H7 (cell line): ENCODE measurements around the gene KRTAP19-8. TPM values are rescaled to one million over a fixed set of nuclear protein-coding genes. Genes with fewer than 3 reads are reported as not detected.

Experiments
- DNase-seq: peaks from one replicate; pipeline ENCODE4 v3.0.0; 2012
- H3K27me3 ChIP-seq: 2 replicates; pipeline ENCODE4 v1.6.0; 2011; ENCODE audit warnings: mild to moderate bottlenecking, low read length; ENCODE audit not compliant: control insufficient read depth, insufficient read depth
- H3K36me3 ChIP-seq: replicated peaks from 2 replicates; pipeline ENCODE4 v1.5.1; 2011; ENCODE audit warnings: low read length; ENCODE audit not compliant: control insufficient read depth, insufficient read depth
- H3K4me3 ChIP-seq: 2 replicates; pipeline ENCODE4 v1.5.1; 2011; ENCODE audit warnings: low read depth, mild to moderate bottlenecking, control low read depth, low read length, moderate library complexity; ENCODE audit not compliant: insufficient read depth
- total RNA-seq: library from RNA; depleted of rRNA; stranded (reverse); fragments of >200 nt; shearing (Covaris generic); gene quantifications from 2 replicates; pipeline ENCODE4 v1.2.3, GENCODE V29; 2014

Gene KRTAP19-8
- total RNA-seq, 1 experiment from 2014 or later: not detected

GRCh38 chr21:31034378-31034777 is 3.9 kb downstream of the KRTAP19-8 start:
- DNase-seq: no peak
- no peak overlapping the region for H3K4me3 ChIP-seq
- H3K36me3 ChIP-seq: no peaks in the 10 kb centered on the region
- H3K27me3 ChIP-seq: no peaks in the 10 kb centered on the region

GRCh38 chr21:31030367-31031106 is 7.7 kb downstream of the KRTAP19-8 start:
- no peak for DNase-seq
- H3K4me3 ChIP-seq: no peak overlapping the region

GRCh38 chr21:31023680-31024079 is 14.6 kb downstream of the KRTAP19-8 start:
- DNase-seq: no peak
- H3K27me3 ChIP-seq: no peaks in the 10 kb centered on the region
- H3K4me3 ChIP-seq: no peak overlapping the region
- H3K36me3 ChIP-seq: no peaks in the 10 kb centered on the region

More at GRCh38 chr21:31030367-31031106, 7.7 kb downstream of the KRTAP19-8 start:
- H3K27me3 ChIP-seq: no peaks in the 10 kb centered on the region
- H3K36me3 ChIP-seq: no peaks in the 10 kb centered on the region

- DNase-seq: no peak
- H3K36me3 ChIP-seq: no peaks in the 10 kb centered on the region
- no peaks in the 10 kb centered on the region for H3K27me3 ChIP-seq
- no peak overlapping the region for H3K4me3 ChIP-seq
Measured at GRCh38 chr21:31022306-31022705, 16.0 kb downstream of the KRTAP19-8 start.

- H3K27me3 ChIP-seq: no peaks in the 10 kb centered on the region
- no peak overlapping the region for H3K4me3 ChIP-seq
- DNase-seq: no peak
- H3K36me3 ChIP-seq: no peaks in the 10 kb centered on the region
Measured at GRCh38 chr21:31018232-31018631, 20.0 kb downstream of the KRTAP19-8 start.

- Histone ChIP-seq H3K27me3 (no peaks in the 10 kb centered on the region), H3K4me3 (no peak overlapping the region), H3K36me3 (no peaks in the 10 kb centered on the region)
- no peak for DNase-seq
Measured at GRCh38 chr21:31014891-31015290, 23.4 kb downstream of the KRTAP19-8 start.

- Histone ChIP-seq H3K4me3 (no peak overlapping the region), H3K36me3 (no peaks in the 10 kb centered on the region), H3K27me3 (no peaks in the 10 kb centered on the region)
- DNase-seq: no peak
Measured at GRCh38 chr21:31012133-31013089, 25.9 kb downstream of the KRTAP19-8 start.

- Histone ChIP-seq H3K4me3 (no peak overlapping the region), H3K27me3 (no peaks in the 10 kb centered on the region), H3K36me3 (no peaks in the 10 kb centered on the region)
- no peak for DNase-seq
Measured at GRCh38 chr21:31011412-31011811, 26.9 kb downstream of the KRTAP19-8 start.

- no peak overlapping the region for H3K4me3 ChIP-seq
- no peak for DNase-seq
- no peaks in the 10 kb centered on the region for H3K36me3 ChIP-seq
- H3K27me3 ChIP-seq: no peaks in the 10 kb centered on the region
Measured at GRCh38 chr21:31008355-31008754, 29.9 kb downstream of the KRTAP19-8 start.

- Histone ChIP-seq H3K4me3 (no peak overlapping the region), H3K36me3 (no peaks in the 10 kb centered on the region), H3K27me3 (no peaks in the 10 kb centered on the region)
- DNase-seq: no peak
Measured at GRCh38 chr21:31005019-31005418, 33.3 kb downstream of the KRTAP19-8 start.

- DNase-seq: no peak
- Histone ChIP-seq H3K4me3 (no peak overlapping the region), H3K36me3 (no peaks in the 10 kb centered on the region), H3K27me3 (no peaks in the 10 kb centered on the region)
Measured at GRCh38 chr21:31003471-31003870, 34.8 kb downstream of the KRTAP19-8 start.

GRCh38 chr21:30997541-30997940 is 40.7 kb downstream of the KRTAP19-8 start:
- no peak for DNase-seq
- H3K27me3 ChIP-seq: no peaks in the 10 kb centered on the region
- no peak overlapping the region for H3K4me3 ChIP-seq
- H3K36me3 ChIP-seq: no peaks in the 10 kb centered on the region

- Histone ChIP-seq H3K4me3 (no peak overlapping the region), H3K36me3 (no peaks in the 10 kb centered on the region), H3K27me3 (no peaks in the 10 kb centered on the region)
- no peak for DNase-seq
Measured at GRCh38 chr21:30996728-30997127, 41.5 kb downstream of the KRTAP19-8 start.

GRCh38 chr21:30994932-30995331 is 43.3 kb downstream of the KRTAP19-8 start:
- DNase-seq: no peak
- Histone ChIP-seq H3K4me3 (no peak overlapping the region), H3K36me3 (no peaks in the 10 kb centered on the region), H3K27me3 (no peaks in the 10 kb centered on the region)
